ENCODE data around the gene PSMD13. TPM values are rescaled to one million over a fixed set of nuclear protein-coding genes. Genes with fewer than 3 reads are reported as not detected.

Gene PSMD13
- total and polyA plus RNA-seq, 4 donors: 48.8 to 56.7 (median 52.8) TPM

DNA sequence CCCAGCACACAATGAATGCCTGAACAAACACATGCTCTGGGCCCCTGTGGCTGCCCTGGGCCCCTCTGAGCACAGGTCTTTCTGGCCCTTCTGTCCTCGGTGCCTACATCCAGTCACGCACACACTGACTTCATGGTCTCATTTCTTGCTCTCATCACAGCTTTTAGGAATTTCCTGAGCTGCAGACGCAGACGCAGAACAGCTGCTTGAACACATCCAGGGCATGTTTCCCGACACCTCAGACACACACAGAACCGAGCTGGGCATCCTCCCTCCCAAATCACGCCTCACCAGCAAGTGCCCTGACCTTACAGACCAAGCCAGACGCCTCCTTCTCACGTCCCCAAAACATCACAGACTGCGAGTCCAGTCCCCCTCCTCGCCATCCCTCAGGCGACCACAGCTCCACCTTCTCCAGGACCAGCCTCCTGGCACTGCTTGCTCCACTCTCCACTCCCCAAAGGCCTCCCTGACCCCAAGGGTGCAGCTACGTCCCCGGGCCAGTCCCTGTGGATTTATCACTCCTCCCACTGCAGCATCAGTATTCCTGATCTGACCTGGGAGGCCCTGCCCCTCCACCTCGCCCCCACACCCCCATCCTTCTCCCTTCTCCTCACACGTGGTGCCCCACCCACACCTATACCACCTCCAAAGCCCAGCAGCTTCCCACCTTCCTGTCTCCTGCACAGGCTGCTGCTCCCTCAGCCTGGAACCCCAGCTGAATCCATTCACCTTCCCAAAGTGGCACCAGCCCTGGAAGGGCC is 13.6 kb upstream of the PSMD13 start:
- peaks cover 0 to 21% (median 6%) of the 10 kb centered on the region in 4 donors for H3K36me3 ChIP-seq (ENCODE audit: control insufficient read depth in 4 of 4, insufficient read depth in 3 of 4, low read depth in 1 of 4, low read length in 3 of 4)
- H3K27ac ChIP-seq (ENCODE audit: low read depth in 1 of 2, low read length in 2 of 2): no peak overlapping the region
- DNase-seq (ENCODE audit: low spot score): no peak
- H3K27me3 ChIP-seq (ENCODE audit: control insufficient read depth in 4 of 4, insufficient read depth in 4 of 4, low read length in 3 of 4): no peaks in the 10 kb centered on the region
- 93% methylated on average over 16 of the region's 16 CpGs for WGBS
- no peak overlapping the region for H3K9ac ChIP-seq (ENCODE audit: low read depth in 1 of 2, low read length in 2 of 2)
- no peaks in the 10 kb centered on the region for H3K9me3 ChIP-seq (ENCODE audit: control insufficient read depth in 4 of 4, low read length in 3 of 4)
- no peaks in the 10 kb centered on the region for H3K4me1 ChIP-seq (ENCODE audit: control insufficient read depth in 4 of 4, insufficient read depth in 4 of 4, low read length in 3 of 4)
- TF ChIP-seq, protein P1, sequence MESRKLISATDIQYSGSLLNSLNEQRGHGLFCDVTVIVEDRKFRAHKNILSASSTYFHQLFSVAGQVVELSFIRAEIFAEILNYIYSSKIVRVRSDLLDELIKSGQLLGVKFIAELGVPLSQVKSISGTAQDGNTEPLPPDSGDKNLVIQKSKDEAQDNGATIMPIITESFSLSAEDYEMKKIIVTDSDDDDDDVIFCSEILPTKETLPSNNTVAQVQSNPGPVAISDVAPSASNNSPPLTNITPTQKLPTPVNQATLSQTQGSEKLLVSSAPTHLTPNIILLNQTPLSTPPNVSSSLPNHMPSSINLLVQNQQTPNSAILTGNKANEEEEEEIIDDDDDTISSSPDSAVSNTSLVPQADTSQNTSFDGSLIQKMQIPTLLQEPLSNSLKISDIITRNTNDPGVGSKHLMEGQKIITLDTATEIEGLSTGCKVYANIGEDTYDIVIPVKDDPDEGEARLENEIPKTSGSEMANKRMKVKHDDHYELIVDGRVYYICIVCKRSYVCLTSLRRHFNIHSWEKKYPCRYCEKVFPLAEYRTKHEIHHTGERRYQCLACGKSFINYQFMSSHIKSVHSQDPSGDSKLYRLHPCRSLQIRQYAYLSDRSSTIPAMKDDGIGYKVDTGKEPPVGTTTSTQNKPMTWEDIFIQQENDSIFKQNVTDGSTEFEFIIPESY (IDR thresholded peaks at IDR 0.05): no peak
- no peak for TF ChIP-seq YY1 (IDR thresholded peaks at IDR 0.05)
- TF ChIP-seq RXRA (IDR thresholded peaks at IDR 0.05): no peak
- TF ChIP-seq, protein P2, sequence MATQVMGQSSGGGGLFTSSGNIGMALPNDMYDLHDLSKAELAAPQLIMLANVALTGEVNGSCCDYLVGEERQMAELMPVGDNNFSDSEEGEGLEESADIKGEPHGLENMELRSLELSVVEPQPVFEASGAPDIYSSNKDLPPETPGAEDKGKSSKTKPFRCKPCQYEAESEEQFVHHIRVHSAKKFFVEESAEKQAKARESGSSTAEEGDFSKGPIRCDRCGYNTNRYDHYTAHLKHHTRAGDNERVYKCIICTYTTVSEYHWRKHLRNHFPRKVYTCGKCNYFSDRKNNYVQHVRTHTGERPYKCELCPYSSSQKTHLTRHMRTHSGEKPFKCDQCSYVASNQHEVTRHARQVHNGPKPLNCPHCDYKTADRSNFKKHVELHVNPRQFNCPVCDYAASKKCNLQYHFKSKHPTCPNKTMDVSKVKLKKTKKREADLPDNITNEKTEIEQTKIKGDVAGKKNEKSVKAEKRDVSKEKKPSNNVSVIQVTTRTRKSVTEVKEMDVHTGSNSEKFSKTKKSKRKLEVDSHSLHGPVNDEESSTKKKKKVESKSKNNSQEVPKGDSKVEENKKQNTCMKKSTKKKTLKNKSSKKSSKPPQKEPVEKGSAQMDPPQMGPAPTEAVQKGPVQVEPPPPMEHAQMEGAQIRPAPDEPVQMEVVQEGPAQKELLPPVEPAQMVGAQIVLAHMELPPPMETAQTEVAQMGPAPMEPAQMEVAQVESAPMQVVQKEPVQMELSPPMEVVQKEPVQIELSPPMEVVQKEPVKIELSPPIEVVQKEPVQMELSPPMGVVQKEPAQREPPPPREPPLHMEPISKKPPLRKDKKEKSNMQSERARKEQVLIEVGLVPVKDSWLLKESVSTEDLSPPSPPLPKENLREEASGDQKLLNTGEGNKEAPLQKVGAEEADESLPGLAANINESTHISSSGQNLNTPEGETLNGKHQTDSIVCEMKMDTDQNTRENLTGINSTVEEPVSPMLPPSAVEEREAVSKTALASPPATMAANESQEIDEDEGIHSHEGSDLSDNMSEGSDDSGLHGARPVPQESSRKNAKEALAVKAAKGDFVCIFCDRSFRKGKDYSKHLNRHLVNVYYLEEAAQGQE (IDR thresholded peaks at IDR 0.05): no peak
- TF ChIP-seq, protein P3, sequence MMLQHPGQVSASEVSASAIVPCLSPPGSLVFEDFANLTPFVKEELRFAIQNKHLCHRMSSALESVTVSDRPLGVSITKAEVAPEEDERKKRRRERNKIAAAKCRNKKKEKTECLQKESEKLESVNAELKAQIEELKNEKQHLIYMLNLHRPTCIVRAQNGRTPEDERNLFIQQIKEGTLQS (IDR thresholded peaks at IDR 0.05): no peak
- TF ChIP-seq GABPA (IDR thresholded peaks at IDR 0.05 in 1 of 2, conservative IDR thresholded peaks at IDR 0.05 in 1 of 2): no peak
- TF ChIP-seq JUND (IDR thresholded peaks at IDR 0.05): no peak
- TF ChIP-seq EGR1 (IDR thresholded peaks at IDR 0.05; ENCODE audit: low read depth in 2 of 2): no peak
- TF ChIP-seq HNF4G (IDR thresholded peaks at IDR 0.05): no peak
- TF ChIP-seq, protein P4, sequence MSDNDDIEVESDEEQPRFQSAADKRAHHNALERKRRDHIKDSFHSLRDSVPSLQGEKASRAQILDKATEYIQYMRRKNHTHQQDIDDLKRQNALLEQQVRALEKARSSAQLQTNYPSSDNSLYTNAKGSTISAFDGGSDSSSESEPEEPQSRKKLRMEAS (IDR thresholded peaks at IDR 0.05): no peak
- no peak for TF ChIP-seq HNF4A (conservative IDR thresholded peaks at IDR 0.05)
- no peak for TF ChIP-seq NR2F2 (IDR thresholded peaks at IDR 0.05)
- no peak for TF ChIP-seq RAD21 (IDR thresholded peaks at IDR 0.05)
- no peak for TF ChIP-seq SP1 (IDR thresholded peaks at IDR 0.05)
- TF ChIP-seq FOXA1 (IDR thresholded peaks at IDR 0.05): no peak
- TF ChIP-seq, protein P5, sequence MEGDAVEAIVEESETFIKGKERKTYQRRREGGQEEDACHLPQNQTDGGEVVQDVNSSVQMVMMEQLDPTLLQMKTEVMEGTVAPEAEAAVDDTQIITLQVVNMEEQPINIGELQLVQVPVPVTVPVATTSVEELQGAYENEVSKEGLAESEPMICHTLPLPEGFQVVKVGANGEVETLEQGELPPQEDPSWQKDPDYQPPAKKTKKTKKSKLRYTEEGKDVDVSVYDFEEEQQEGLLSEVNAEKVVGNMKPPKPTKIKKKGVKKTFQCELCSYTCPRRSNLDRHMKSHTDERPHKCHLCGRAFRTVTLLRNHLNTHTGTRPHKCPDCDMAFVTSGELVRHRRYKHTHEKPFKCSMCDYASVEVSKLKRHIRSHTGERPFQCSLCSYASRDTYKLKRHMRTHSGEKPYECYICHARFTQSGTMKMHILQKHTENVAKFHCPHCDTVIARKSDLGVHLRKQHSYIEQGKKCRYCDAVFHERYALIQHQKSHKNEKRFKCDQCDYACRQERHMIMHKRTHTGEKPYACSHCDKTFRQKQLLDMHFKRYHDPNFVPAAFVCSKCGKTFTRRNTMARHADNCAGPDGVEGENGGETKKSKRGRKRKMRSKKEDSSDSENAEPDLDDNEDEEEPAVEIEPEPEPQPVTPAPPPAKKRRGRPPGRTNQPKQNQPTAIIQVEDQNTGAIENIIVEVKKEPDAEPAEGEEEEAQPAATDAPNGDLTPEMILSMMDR (IDR thresholded peaks at IDR 0.05; ENCODE audit: low read depth, low read length, missing input control): no peak
- no peak for TF ChIP-seq FOXA2 (IDR thresholded peaks at IDR 0.05)
- no peak for TF ChIP-seq TAF1 (conservative IDR thresholded peaks at IDR 0.05)
- H3K4me3 ChIP-seq (ENCODE audit: low read depth in 1 of 3, low read length in 3 of 3): no peak overlapping the region

All from liver (tissue), 9 donors.